GM12878 (cell line): ENCODE data around the gene ENO2. TPM values are rescaled to one million over a fixed set of nuclear protein-coding genes. Genes with fewer than 3 reads are reported as not detected.

ENCODE experiments used
- ATAC-seq: fragments of 200-7000 bp; cut with Tn5 transposase; 3 replicates; pipeline ENCODE4 v1.9.1; 2020; ENCODE audit warnings: mild to moderate bottlenecking, moderate library complexity
- BruUV-seq: library from RNA; stranded (reverse); fragments of 400-500 nt; replicated peaks from 2 replicates; lab custom pipeline; 2021; lab: Mats Ljungman, UMichigan
- CTCF ChIA-PET: fragments of 300-600 bp; sonication (Branson Sonifier 250); formaldehyde crosslinking; extraction: SDS; loops from one replicate; lab custom pipeline; 2021; ENCODE audit warnings: inconsistent platforms; lab: Yijun Ruan, JAX
- POLR2A ChIA-PET: fragments of 350-600 bp; formaldehyde crosslinking; extraction: SDS; loops from one replicate; lab custom pipeline; 2021; ENCODE audit warnings: inconsistent platforms; lab: Charles Lee
- RAD21 ChIA-PET: fragments of 300-600 bp; sonication (Branson Sonifier 250); formaldehyde crosslinking; loops from one replicate; lab custom pipeline; 2023; ENCODE audit warnings: antibody characterized with exemption; ENCODE audit not compliant: unreplicated experiment; lab: Charles Lee
- SMC1A ChIA-PET: fragments of 300-600 bp; sonication (Branson Sonifier 250); formaldehyde crosslinking; loops from one replicate; lab custom pipeline; 2023; ENCODE audit not compliant: unreplicated experiment, uncharacterized antibody; lab: Charles Lee
- DNase-seq: peaks from one replicate; pipeline ENCODE4 v3.0.0-alpha.2; 2011; ENCODE audit warnings: low read depth, low spot score
- FAIRE-seq: peaks from 3 replicates; lab custom pipeline; 2011; peaks lifted over from hg19 to GRCh38; lab: Jason Lieb, UNC
- H2AFZ ChIP-seq: 2 replicates; pipeline ENCODE4 v1.6.0; 2011; ENCODE audit warnings: low read depth, low read length, control low read depth; ENCODE audit not compliant: control insufficient read depth
- H3K27ac ChIP-seq: 2 replicates; pipeline ENCODE4 v1.5.1; 2011; ENCODE audit warnings: control low read depth; ENCODE audit not compliant: control insufficient read depth, insufficient read depth
- H3K27me3 ChIP-seq, 2 experiments: replicated peaks in 1 of 2; 2 replicates each; pipeline versions ENCODE4 v1.6.0 to v1.6.1; 2011; ENCODE audit warnings: low read length in 1 of 2; ENCODE audit not compliant: control insufficient read depth in 2 of 2, insufficient read depth in 2 of 2
- H3K36me3 ChIP-seq, 2 experiments: 2 replicates each; pipeline ENCODE4 v1.5.1; 2011; ENCODE audit warnings: low read length in 1 of 2; ENCODE audit not compliant: control insufficient read depth in 2 of 2, insufficient read depth in 2 of 2
- H3K4me1 ChIP-seq: 2 replicates; pipeline ENCODE4 v1.6.1; 2011; ENCODE audit warnings: mild to moderate bottlenecking, low read length, moderate library complexity, mixed read lengths; ENCODE audit not compliant: control insufficient read depth, insufficient read depth
- H3K4me2 ChIP-seq: 2 replicates; pipeline ENCODE4 v1.6.0; 2011; ENCODE audit warnings: control low read depth; ENCODE audit not compliant: control insufficient read depth, insufficient read depth
- H3K4me3 ChIP-seq: fragments of 200-600 bp; sonication (generic); 2 replicates; pipeline ENCODE4 v1.5.1; 2016
- H3K79me2 ChIP-seq: 2 replicates; pipeline ENCODE4 v1.6.0; 2011; ENCODE audit warnings: low read length; ENCODE audit not compliant: control insufficient read depth, insufficient read depth
- H3K9ac ChIP-seq: 2 replicates; pipeline ENCODE4 v1.8.0; 2011; ENCODE audit warnings: low read length, control low read depth, mixed read lengths; ENCODE audit not compliant: control insufficient read depth, insufficient read depth
- H3K9me3 ChIP-seq: replicated peaks from 3 replicates; pipeline ENCODE4 v1.5.1; 2011; ENCODE audit warnings: mild to moderate bottlenecking, low read length; ENCODE audit not compliant: control insufficient read depth, insufficient read depth
- H4K20me1 ChIP-seq: 2 replicates; pipeline ENCODE4 v1.6.0; 2011; ENCODE audit not compliant: control insufficient read depth, insufficient read depth
- E2F4 ChIP-seq: IDR thresholded peaks from 2 replicates; pipeline ENCODE4 v1.6.1; 2012; ENCODE audit warnings: low read depth, low read length, improper control_type of control experiment
- LARP7 ChIP-seq: fragments of 450-650 bp; IDR thresholded peaks from 2 replicates; pipeline ENCODE4 v1.6.1; 2017; ENCODE audit warnings: mild to moderate bottlenecking
- MEF2A ChIP-seq: IDR thresholded peaks from 2 replicates; pipeline ENCODE4 v1.6.1; 2011; ENCODE audit warnings: low read depth, mild to moderate bottlenecking, low read length, moderate library complexity; ENCODE audit not compliant: insufficient read depth
- MYC ChIP-seq: IDR thresholded peaks from 2 replicates; pipeline ENCODE4 v1.6.1; 2011; ENCODE audit warnings: mild to moderate bottlenecking, low read length, moderate library complexity, inconsistent platforms; ENCODE audit not compliant: insufficient read depth, insufficient replicate concordance, insufficient read length, severe bottlenecking
- WGBS: methylation state at CpG from one replicate; pipeline ENCODE4 v1.1.6; 2016; ENCODE audit warnings: low lambda C conversion rate; ENCODE audit not compliant: insufficient replicate concordance, insufficient coverage; ENCODE audit errors: missing lambda C conversion rate; 5-methylcytosine and 5-hydroxymethylcytosine counted together
- in situ Hi-C: fragments of 300-500 bp; cut with MboI; formaldehyde crosslinking; loops from 9 replicates; pipeline ENCODE4 v1.14.3; 2018; ENCODE audit warnings: mixed read lengths
- intact Hi-C: fragments of 100-400 bp; cut with micrococcal nuclease; formaldehyde crosslinking; loops from one replicate; pipeline ENCODE4 v1.14.2; 2022; ENCODE audit not compliant: unreplicated experiment
- polyA plus RNA-seq, 11 experiments: library from polyadenylated mRNA; depleted of rRNA in 4 of 11; unstranded in 6 of 11; stranded (reverse) in 5 of 11; fragments of >200 nt; fragmentation: Nextera tagmentation in 4 of 11; fragmentation: Illumina TruSeq in 1 of 11; extraction: Ambion mirVana in 4 of 11; extraction: Trizol in 1 of 11; gene quantifications; 1 replicate in 1 of 11; 2 replicates in 10 of 11; pipeline versions ENCODE4 v1.2.1 to v1.2.3, GENCODE V29; 2011 to 2016; ENCODE audit warnings: inconsistent platforms in 2 of 11, missing spikeins in 2 of 11, low read depth in 1 of 11
- total RNA-seq, 4 experiments: library from RNA; depleted of rRNA in 3 of 4; stranded (reverse); fragments of >200 nt in 3 of 4; fragmentation: Illumina TruSeq in 1 of 4; extraction: Trizol in 1 of 4; gene quantifications; 2 replicates each; pipeline versions ENCODE4 v1.2.1 to v1.2.3, GENCODE V29; 2013 to 2021

The ENO2 gene
- total and polyA plus RNA-seq, 10 of the 15 experiments (the other 5 are each of a cell fraction or from before 2014, with no cell fraction given): 24.8 to 196 (median 43.1) TPM

- RAD21 ChIA-PET: interaction anchor here (0.9 to 13.5 kb wide), 4 partner anchors 9 to 146 kb away, joined by 3 to 426 read pairs (median 3); partner anchors contain the start of genes C12orf57 and RNU7-1
- POLR2A ChIA-PET: interaction anchor here (2.3 to 13.5 kb wide), 2 partner anchors 10 to 22 kb away, joined by 7 to 524 read pairs; partner anchors contain the start of genes C12orf57, PTPN6 and RNU7-1
Observed at GRCh38 chr12:6966351-6966750, 52.0 kb downstream of the ENO2 start.

More at GRCh38 chr12:6966351-6966750, 52.0 kb downstream of the ENO2 start:
- Histone ChIP-seq H3K36me3 (peaks cover 30 to 31% of the 10 kb centered on the region in 2 experiments), H4K20me1 (no peaks in the 10 kb centered on the region), H2AFZ (no peak overlapping the region)
- intact Hi-C loops (no loop called here), in situ Hi-C loops (loop anchor here (25.0 kb wide), 1 partner anchor 1671 kb away; no protein-coding TSS in a partner anchor)
- SMC1A ChIA-PET: interaction anchor here (0.5 to 13.2 kb wide), 4 partner anchors 9 to 42 kb away, joined by 3 to 395 read pairs (median 4); partner anchors contain the start of genes C12orf57, PTPN6 and RNU7-1
- TF ChIP-seq LARP7 (no peak), MEF2A (no peak), MYC (no peak), E2F4 (no peak)
- TF ChIP-seq, all 136 proteins: peak for 0
- H3K27ac ChIP-seq: no peak overlapping the region
- peaks cover 44% of the 10 kb centered on the region for H3K79me2 ChIP-seq
- BruUV-seq: no TSS peak
- peaks cover 25% of the 10 kb centered on the region for H3K4me1 ChIP-seq
- H3K4me3 ChIP-seq: no peak overlapping the region
- no peaks in the 10 kb centered on the region for H3K27me3 ChIP-seq
- no peak overlapping the region for H3K4me2 ChIP-seq
- CTCF ChIA-PET: interaction anchor here (0.8 to 13.2 kb wide), 6 partner anchors 11 to 147 kb away, joined by 3 to 645 read pairs (median 6); partner anchors contain the start of genes C12orf57, PTPN6 and RNU7-1
- no peaks in the 10 kb centered on the region for H3K9me3 ChIP-seq
- WGBS: 78% methylated on average over 7 of the region's 7 CpGs
- ATAC-seq: no peak
- H3K9ac ChIP-seq: no peak overlapping the region
- DNase-seq: no peak
- FAIRE-seq: no peak
